Measurements from ENCODE around the gene ARHGEF6.
A peak's percentile ranks its signal among the peaks of the same experiment; 100 is the strongest.

Gene ARHGEF6

DNA sequence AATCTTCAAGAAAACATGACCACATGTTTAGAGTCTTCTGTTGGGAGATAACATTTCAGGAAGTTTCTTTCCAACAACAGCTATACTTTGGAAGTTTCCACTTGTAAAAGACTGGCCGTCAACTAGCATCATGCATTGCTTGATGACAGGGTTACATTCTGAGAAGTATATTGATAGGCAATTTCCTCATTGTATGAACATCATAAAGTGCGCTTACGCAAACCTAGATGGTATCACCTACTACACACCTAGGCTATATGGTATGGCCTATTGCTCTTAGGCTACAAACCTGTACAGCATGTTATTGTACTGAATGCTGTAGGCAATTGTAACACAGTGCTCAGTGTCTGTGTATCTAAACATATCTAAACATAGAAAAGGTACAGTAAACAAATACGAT, 158.2 kb downstream of the ARHGEF6 start:
- H3K4me3 ChIP-seq = no peak overlapping the region
- no peak overlapping the region for H3K27ac ChIP-seq

DNA sequence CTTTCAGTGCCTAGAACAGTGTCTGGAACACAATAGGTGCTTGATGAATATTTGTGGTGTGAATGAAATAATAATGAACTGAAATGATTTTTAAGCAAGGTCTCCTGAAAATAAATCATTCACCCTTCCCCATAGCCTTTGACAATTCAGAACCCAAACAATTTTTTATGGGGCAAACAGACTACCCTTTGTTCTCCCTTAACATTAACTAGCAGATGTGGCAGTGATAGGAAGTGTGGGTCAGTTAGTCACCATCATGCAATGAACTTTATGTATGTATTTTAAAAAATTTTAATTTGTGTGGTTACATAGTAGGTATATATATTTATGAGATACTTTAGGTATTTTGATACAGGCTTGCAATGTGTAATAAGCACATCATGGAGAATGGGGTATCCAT, 160.0 kb downstream of the ARHGEF6 start:
- H3K4me3 ChIP-seq = no peak overlapping the region
- no peak overlapping the region for H3K27ac ChIP-seq

DNA sequence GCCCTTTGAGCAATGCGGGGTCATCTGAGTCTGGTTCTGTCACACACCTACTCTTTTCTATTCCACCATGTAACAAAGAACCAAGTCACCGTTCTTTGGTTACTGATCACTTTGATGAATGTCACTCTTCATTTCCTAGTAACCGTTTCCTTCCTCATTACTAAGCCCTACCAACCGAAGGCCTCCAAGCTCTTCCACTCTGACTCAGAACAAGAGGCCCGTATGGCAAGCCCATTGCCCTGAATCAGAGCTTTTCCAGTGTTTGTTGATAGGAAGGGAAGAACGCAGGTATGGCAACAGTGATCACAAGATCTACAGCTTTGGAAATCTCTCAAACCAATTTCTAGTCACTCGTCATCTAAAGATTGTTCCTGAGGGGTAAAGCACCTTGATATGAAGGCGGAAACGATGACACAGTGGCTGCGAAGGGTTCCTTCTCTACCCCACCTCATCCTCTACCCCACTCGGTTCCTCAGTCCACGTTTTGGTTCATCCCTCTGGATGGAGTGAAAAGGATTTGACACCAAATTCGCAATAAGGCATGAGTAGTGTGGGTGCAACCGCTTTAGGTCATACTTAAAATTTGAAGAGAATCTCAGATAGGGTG, 160.7 kb downstream of the ARHGEF6 start:
- Histone ChIP-seq H3K4me3 (no peak overlapping the region), H3K27ac (no peak overlapping the region)

DNA sequence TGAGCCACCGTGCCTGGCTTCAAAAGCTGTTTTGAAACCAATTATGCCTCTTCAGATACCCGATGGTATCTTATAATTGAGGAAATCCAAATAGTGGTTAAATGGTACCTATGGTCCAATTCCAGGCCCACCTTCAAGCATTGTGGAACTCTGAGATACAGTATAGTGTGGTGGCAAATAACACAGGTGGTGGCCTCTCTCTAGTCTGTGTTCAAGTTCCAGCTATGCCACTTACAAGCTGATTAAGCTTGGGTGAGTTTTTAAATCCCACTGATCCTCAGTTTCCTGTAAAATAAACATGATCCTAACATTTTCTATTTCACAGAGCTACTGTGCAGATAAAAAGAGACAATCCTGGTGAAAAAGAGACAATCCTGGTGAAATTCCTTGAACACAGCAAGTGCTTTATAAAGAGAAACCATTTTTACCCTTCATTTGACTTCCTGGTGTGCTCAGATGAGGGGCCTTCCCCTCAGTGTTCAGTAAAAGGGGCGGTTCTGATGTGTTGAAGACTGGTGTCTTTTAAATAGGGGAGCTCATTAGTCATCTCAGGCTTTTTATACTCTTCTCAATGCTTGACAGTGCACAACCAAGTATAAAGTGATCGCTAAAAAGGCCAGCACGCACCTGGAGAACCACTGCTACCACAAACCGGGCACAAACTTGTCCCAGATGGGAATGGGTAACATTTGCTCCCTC, 163.6 kb downstream of the ARHGEF6 start:
- H3K27ac ChIP-seq = peak overlapping the region in 1 of 21 experiments; percentile 19

More for the DNA sequence above, 163.6 kb downstream of the ARHGEF6 start:
- no peak overlapping the region for H3K4me3 ChIP-seq
